WTC11 (cell line): Measurements from ENCODE around the gene PLCG2.

Experiments used
- ESRRA ChIP-seq: sonication (generic); formaldehyde crosslinking; IDR thresholded peaks from 2 replicates; pipeline ENCODE4 v1.8.1; 2022; ENCODE audit warnings: mild to moderate bottlenecking, missing genetic modification reagents, borderline replicate concordance
- JUN ChIP-seq: sonication (generic); formaldehyde crosslinking; IDR thresholded peaks from 2 replicates; pipeline ENCODE4 v1.8.0; 2023; ENCODE audit warnings: mild to moderate bottlenecking, missing genetic modification reagents
- KAT7 ChIP-seq: sonication (generic); formaldehyde crosslinking; IDR thresholded peaks from 2 replicates; pipeline ENCODE4 v1.8.1; 2023; ENCODE audit warnings: missing genetic modification reagents, mild to moderate bottlenecking, borderline replicate concordance
- MAX ChIP-seq: sonication (generic); formaldehyde crosslinking; IDR thresholded peaks from 2 replicates; pipeline ENCODE4 v1.8.0; 2022; ENCODE audit warnings: mild to moderate bottlenecking, missing genetic modification reagents
- NFYB ChIP-seq: sonication (generic); formaldehyde crosslinking; conservative IDR thresholded peaks from 2 replicates; pipeline ENCODE4 v1.8.0; 2022; ENCODE audit warnings: low read depth, missing genetic modification reagents
- NR2C2 ChIP-seq: sonication (generic); formaldehyde crosslinking; IDR thresholded peaks from 2 replicates; pipeline ENCODE4 v1.8.0; 2022; ENCODE audit warnings: mild to moderate bottlenecking, missing genetic modification reagents
- SP1 ChIP-seq: sonication (generic); formaldehyde crosslinking; conservative IDR thresholded peaks from 2 replicates; pipeline ENCODE4 v1.8.1; 2022; ENCODE audit warnings: missing genetic modification reagents
- TEAD4 ChIP-seq: sonication (generic); formaldehyde crosslinking; IDR thresholded peaks from 2 replicates; pipeline ENCODE4 v1.8.0; 2022; ENCODE audit warnings: mild to moderate bottlenecking, missing genetic modification reagents
- ZNF232 ChIP-seq: sonication (generic); formaldehyde crosslinking; IDR thresholded peaks from 2 replicates; pipeline ENCODE4 v1.8.0; 2022; ENCODE audit warnings: mild to moderate bottlenecking, missing genetic modification reagents
- TF ChIP-seq, protein P1 (sequence below): fragments of 200-600 bp; IDR thresholded peaks from 2 replicates; pipeline ENCODE4 v1.8.0; 2022; ENCODE audit warnings: antibody characterized with exemption
- TF ChIP-seq, protein P2 (sequence below): sonication (generic); formaldehyde crosslinking; IDR thresholded peaks from 2 replicates; pipeline ENCODE4 v1.8.0; 2023; ENCODE audit warnings: missing genetic modification reagents
- TF ChIP-seq, protein P3 (sequence below): sonication (generic); formaldehyde crosslinking; IDR thresholded peaks from 2 replicates; pipeline ENCODE4 v1.8.1; 2023; ENCODE audit warnings: mild to moderate bottlenecking, missing genetic modification reagents, borderline replicate concordance
- TF ChIP-seq, protein P4 (sequence below): sonication (generic); formaldehyde crosslinking; IDR thresholded peaks from 2 replicates; pipeline ENCODE4 v1.8.0; 2022; ENCODE audit warnings: mild to moderate bottlenecking, missing genetic modification reagents

DNA sequence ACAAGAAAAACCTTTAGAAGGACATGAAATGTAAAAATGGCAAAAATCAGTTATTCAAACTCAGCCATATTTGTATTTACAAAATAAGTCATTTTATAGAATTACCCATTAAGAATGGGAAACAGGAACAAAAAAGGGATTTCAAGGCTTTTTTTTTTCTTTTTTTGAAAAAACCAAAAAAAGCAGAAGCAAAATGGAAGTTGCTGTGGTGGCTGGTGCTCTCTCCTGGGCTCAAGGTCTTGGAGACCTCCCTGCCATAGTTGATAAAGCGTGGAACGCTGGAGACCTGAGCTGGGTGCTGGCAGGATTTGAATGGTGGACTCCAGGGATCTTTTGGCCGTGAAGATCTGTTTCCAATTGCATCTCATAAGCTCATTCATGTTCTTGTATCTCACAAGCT is 3.1 kb downstream of the PLCG2 start:
- TF ChIP-seq, protein P1, sequence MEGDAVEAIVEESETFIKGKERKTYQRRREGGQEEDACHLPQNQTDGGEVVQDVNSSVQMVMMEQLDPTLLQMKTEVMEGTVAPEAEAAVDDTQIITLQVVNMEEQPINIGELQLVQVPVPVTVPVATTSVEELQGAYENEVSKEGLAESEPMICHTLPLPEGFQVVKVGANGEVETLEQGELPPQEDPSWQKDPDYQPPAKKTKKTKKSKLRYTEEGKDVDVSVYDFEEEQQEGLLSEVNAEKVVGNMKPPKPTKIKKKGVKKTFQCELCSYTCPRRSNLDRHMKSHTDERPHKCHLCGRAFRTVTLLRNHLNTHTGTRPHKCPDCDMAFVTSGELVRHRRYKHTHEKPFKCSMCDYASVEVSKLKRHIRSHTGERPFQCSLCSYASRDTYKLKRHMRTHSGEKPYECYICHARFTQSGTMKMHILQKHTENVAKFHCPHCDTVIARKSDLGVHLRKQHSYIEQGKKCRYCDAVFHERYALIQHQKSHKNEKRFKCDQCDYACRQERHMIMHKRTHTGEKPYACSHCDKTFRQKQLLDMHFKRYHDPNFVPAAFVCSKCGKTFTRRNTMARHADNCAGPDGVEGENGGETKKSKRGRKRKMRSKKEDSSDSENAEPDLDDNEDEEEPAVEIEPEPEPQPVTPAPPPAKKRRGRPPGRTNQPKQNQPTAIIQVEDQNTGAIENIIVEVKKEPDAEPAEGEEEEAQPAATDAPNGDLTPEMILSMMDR: no peak
- TF ChIP-seq NFYB (CRISPR knock-in tag) (no peak), ZNF232 (CRISPR knock-in tag) (no peak), SP1 (CRISPR knock-in tag) (no peak), KAT7 (CRISPR knock-in tag) (no peak), TEAD4 (CRISPR knock-in tag) (no peak), MAX (CRISPR knock-in tag) (no peak), JUN (no peak), ESRRA (no peak), NR2C2 (CRISPR knock-in tag) (no peak)
- TF ChIP-seq, protein P2, sequence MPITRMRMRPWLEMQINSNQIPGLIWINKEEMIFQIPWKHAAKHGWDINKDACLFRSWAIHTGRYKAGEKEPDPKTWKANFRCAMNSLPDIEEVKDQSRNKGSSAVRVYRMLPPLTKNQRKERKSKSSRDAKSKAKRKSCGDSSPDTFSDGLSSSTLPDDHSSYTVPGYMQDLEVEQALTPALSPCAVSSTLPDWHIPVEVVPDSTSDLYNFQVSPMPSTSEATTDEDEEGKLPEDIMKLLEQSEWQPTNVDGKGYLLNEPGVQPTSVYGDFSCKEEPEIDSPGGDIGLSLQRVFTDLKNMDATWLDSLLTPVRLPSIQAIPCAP (CRISPR knock-in tag): no peak
- TF ChIP-seq, protein P3, sequence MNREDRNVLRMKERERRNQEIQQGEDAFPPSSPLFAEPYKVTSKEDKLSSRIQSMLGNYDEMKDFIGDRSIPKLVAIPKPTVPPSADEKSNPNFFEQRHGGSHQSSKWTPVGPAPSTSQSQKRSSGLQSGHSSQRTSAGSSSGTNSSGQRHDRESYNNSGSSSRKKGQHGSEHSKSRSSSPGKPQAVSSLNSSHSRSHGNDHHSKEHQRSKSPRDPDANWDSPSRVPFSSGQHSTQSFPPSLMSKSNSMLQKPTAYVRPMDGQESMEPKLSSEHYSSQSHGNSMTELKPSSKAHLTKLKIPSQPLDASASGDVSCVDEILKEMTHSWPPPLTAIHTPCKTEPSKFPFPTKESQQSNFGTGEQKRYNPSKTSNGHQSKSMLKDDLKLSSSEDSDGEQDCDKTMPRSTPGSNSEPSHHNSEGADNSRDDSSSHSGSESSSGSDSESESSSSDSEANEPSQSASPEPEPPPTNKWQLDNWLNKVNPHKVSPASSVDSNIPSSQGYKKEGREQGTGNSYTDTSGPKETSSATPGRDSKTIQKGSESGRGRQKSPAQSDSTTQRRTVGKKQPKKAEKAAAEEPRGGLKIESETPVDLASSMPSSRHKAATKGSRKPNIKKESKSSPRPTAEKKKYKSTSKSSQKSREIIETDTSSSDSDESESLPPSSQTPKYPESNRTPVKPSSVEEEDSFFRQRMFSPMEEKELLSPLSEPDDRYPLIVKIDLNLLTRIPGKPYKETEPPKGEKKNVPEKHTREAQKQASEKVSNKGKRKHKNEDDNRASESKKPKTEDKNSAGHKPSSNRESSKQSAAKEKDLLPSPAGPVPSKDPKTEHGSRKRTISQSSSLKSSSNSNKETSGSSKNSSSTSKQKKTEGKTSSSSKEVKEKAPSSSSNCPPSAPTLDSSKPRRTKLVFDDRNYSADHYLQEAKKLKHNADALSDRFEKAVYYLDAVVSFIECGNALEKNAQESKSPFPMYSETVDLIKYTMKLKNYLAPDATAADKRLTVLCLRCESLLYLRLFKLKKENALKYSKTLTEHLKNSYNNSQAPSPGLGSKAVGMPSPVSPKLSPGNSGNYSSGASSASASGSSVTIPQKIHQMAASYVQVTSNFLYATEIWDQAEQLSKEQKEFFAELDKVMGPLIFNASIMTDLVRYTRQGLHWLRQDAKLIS (CRISPR knock-in tag): no peak
- TF ChIP-seq, protein P4, sequence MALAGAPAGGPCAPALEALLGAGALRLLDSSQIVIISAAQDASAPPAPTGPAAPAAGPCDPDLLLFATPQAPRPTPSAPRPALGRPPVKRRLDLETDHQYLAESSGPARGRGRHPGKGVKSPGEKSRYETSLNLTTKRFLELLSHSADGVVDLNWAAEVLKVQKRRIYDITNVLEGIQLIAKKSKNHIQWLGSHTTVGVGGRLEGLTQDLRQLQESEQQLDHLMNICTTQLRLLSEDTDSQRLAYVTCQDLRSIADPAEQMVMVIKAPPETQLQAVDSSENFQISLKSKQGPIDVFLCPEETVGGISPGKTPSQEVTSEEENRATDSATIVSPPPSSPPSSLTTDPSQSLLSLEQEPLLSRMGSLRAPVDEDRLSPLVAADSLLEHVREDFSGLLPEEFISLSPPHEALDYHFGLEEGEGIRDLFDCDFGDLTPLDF: no peak
